GF-D8 (cell line): Measurements from ENCODE around the gene ADAD2.

ENCODE experiments used
- DNase-seq: peaks from one replicate; lab custom pipeline; 2025; lab: John Stamatoyannopoulos, UW

Gene ADAD2

DNA sequence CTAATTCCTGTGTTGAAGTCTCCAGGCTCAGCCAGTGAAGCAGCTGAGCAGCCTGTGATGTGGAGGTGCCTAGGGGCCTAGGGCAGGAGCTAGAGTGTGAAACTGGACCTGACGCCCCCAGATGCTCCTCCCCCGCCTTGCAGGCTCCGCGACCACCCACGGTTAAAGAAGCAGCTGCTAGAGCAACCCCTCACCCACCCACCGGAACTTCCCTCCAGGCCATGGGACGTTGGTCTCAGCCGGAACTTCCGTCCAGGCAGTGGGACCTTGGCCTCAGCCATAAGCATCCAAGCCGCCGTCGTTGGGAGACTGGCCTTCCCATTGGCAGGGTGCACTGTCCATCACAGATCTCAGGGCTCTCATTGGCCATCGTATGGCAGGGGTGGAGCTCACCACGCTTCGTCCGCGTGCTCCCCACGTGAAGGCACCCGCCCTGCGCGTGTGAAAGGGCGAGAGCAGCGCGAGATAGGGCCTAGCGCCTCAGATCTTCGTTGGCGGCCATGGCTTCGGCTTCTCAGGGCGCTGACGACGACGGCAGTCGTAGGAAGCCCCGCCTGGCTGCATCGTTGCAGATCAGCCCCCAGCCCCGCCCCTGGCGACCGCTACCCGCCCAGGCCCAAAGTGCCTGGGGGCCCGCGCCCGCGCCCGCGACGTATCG lies at the start of gene ADAD2:
Gene ADAD2, plus strand, starts transcription at position 427 of the 658 bp plus-strand sequence. Its CDS starts 74 bp downstream, at position 501.
- no peak for DNase-seq

DNA sequence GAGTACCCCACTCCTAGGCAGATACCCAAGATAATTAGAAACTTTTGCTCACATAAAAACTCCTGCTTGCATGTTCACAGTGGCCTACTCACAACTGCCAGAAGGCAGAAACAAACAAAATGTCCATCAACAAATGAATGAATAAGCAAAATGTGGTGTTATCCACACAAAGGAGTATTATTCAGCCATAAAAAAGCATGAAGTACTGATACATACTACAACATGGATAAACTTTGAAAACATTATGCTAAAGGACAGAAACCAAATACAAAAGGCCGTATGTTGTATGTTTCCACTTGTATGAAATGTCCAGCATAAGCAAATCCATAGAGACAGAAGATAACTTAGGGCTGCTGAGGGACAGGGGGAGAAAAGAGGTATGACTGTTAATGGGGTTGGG lies 47.9 kb upstream of the ADAD2 start:
- no peak for DNase-seq

DNA sequence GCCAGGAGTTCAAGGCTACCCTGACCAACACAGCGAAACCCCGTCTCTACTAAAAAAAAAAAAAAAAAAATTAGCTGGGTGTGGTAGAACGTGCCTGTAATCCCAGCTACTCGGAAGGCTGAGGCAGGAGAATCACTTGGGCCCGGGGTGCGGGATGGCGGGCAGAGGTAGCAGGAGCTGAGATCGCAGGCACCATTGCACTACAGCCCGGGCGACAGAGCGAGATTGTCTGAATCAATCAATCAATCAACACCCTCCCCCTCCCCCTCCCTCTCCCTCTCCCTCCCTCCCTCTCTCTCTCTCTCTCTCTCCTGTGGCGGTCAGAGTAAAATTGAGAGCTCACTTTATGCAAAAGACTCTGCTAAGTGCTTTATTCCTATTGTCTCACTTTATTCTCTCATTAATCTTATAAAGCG lies 47.2 kb upstream of the ADAD2 start:
- no peak for DNase-seq

DNA sequence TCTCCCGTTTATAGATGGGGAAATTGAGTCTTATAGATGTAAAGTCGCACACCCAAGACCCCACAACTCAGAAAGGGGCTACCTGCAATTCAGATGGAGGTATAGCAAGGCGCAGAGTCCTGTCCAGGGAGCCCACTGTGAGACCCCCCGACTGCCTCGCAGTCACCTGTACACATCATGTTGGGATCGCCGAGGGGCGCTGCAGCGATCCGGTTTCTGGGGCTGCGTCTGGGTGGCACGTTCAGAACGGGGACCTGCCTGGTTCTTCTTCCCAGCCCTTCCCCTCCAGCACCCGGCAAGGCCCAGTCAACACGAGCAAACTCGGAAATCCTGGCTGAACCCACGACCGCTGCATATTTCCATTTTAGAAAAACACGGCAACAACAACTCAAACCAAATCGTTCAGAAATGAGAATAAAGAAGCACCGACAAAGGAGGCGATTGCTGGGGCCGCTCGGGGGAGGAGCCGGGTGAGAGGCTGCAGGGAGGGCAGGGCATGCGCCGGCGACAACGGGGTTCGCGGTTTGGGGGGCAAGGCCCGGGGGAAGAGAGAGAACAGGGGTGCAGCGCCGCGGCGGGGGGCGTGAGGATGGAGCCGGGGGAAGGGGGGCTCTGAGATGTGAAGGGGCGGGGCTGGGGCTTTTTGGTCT lies 46.6 kb upstream of the ADAD2 start:
- DNase-seq: no peak

DNA sequence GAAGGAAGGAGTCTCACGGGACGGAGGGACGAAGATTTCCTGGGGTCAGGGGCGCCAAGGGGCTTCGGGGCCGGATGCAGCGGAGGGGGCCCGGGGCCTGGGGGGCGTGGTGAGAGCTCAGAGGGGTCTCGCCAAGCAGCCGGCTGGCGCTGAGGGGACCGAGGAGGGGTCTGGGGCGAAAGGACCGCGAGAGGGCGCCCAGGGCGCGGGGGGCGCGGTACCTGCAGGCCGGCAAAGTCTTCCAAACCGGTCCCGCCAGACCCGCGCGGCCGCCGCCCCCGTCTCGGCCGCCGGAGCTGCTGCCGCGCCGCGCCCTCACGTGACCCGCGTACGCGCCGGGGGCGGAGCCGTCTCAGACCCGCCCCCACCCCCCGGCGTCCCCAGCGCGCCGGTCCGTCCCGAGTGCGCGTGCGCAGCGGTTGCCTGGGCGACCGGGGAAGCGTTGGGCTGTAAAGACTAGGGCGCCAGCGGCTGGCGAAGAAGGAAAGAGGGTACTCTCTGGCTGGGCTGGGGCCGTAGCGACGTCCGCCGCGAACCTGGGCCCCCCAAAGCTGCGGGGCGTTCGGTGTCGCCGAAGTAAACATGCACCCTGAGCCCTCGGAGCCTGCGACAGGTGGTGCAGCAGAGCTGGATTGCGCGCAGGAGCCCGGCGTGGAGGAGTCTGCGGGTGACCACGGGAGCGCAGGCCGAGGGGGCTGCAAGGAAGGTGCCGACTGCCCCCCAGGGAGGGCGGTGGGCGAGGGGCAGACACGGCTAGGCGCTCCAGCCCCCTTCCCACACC lies 45.9 kb upstream of the ADAD2 start, which contains the start of the genes DNAAF1 and HSDL1:
Gene DNAAF1, plus strand, starts transcription at position 450 of the 781 bp plus-strand sequence. Its CDS starts 133 bp downstream, at position 583.
Gene HSDL1, minus strand, starts transcription at position 319 of the 781 bp plus-strand sequence. CDS start 13,856 bp downstream, outside the sequence.
- DNase-seq: peak; percentile 43

DNA sequence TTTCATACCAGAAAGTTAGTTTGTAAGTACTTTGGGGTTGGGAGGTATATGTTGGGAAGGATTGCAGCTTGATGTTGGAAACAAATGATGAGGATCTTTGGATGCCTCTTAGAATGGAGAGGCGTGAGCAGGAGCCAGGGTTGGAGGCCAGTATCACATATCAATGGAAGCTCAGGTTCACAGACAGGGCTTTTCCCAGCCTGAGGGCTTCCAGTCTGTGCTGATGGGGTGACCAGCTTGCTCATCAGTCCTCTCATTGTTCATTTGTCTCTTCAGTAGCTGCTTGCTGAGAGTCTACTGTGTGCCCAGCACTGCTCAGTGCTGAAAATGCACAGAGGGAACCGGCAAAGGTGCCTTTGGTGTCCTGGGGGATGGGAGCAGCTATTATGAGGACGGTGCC lies 40.0 kb upstream of the ADAD2 start:
- no peak for DNase-seq

DNA sequence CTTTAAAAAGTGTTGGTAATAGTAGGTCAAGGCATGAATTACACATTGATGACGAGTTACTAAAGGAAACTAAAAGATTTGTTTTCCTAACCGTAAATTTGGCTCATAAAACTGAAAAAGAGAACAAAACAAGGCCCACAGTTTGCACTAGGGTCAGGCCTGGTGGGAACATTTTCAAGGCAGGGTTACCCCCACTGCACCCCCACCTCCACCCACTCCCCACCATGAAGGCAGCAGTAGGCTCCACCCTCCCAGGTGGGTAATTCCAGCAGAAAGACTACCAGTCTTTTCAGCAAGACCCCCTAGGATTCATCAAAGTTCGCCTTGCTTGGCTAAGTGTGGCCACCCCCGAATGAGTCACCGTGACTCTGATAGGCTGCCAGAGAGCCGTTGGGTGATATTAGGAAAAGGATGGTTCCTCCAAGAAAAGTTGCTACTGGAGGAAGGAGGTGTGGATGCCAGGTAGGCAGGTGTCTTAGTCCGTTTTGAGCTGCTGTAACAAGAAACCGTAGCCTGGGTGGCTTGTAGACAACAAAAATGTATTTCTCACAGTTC lies 37.2 kb upstream of the ADAD2 start:
- no peak for DNase-seq

DNA sequence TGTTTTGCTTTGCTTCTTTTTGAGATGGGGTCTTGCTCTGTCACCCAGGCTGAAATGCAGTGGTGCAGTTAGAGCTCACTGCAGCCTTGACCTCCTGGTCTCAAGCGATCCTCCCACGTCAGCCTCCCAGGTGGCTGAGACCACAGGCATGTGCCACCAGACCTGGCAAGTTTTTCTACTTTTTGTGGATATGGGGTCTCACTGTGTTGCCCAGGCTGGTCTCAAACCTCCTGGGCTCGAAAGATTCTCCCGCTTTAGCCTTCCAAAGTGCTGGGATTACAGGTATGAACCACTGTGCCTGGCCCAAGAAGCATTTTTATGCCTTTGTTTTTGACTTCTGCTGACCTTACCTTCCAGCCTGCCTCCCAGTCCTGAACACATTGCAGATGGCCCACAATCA lies 35.7 kb upstream of the ADAD2 start:
- no peak for DNase-seq

DNA sequence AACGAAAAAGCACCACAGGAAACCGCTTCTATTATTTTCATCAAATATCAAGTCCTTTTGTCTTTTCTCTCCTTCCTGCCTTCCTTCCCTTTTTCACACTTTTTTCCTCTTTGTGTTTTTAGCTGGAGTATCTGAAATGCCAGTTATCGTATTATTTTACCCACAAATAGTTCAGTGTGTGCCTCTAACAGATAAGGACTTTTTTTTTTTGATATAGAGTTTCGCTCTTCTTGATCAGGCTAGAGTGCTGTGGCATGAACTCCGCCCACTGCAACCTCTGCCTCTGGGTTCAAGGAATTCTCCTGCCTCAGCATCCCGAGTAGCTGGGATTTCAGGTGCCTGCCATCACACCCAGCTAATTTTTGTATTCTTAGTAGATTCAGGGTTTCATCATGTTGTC lies 35.2 kb upstream of the ADAD2 start:
- DNase-seq: no peak

DNA sequence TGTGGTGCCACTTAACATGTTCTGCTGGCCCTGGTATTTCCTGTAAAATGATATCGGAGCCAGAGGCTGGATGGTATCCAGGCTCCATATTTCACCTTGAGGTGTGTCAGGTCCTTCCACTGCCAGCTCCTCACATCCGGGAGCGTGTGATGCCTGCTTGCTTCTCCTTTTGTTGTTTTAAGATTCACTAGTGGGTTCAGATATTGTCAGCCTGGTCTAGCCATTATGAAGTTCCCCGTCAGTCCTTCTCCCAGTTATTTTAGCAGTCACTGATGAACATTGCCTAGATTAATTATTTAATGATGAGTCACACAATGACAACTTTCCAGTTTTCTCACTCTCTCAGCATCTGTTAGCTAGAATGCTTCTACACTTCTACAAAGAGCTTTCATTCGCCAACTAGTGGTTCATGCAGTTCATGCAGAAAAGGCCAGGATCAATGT lies 34.6 kb upstream of the ADAD2 start:
- no peak for DNase-seq

DNA sequence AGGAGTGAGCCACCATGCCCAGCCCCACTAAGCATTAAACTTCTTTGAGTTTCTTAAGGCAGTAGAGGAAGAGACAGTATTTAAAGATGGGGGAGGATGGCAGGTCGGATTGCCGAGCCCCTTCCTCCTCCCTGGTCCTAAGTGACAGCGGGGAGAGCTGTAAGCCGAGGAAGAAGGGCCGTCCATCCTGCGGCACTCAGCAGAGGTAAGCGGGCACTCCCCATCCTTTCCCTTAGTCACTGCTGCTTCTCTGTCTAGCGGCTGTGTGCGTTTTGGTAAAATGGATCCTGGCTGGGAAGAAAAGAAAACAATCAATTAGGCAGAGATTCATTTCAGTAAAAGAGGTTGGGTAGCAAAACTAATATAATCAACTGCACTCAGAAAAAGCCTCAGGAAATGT lies 31.9 kb upstream of the ADAD2 start:
- no peak for DNase-seq

DNA sequence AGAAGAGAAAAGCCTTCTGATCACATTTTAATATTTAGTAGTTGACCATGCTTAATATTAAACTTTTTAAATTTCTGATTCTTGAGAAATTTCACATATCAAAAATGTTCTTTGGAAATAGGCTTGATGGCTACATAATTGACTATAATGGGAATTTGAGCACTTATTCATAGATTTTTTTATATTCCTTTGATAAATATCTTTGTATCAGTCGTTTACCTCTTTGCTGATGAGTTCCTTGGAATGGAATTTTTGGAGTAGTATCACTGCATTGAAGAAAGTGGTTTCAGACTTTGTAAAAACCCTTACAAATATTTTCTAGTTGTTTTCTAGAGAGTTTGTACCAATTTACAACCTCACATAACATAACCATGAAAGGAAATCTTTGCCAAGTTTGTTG lies 31.2 kb upstream of the ADAD2 start:
- no peak for DNase-seq

DNA sequence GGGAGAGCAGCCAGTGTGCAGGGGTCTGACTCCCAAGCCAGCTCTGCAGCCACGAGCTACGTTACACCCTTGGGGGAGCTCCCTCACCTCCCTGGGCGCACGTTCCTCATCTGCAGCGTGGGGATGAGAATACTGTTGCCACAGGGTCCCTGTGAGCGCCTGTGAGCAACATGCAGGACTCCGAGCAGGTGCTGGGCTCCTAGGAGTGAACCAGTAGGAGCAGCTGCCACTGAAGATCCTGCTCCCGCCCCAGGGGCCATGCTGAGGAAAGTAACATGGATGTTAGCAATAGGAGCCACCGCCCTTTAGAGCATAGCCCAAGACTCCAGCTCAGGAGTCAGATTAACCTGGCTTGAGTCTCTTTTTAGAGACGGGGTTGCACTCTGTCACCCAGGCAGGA lies 29.9 kb upstream of the ADAD2 start:
- no peak for DNase-seq

DNA sequence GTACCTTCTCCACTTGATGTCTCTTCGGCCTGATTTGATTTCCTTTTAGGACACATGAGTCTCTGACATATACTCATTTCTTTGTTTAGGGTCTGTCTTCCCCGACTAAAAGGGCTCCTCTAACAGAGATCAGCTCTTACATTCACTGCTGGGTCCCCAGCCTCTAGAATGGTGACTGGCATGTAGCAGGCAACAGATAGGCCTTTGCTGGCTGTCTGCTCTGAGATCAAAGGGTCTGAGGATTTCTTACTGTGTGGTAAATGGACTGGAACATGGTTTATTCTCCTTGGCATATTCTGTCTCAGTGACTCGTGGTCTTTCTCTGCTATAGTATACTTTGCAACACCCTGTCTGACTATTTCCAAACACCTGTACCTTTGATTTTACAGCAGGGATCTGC lies 29.2 kb upstream of the ADAD2 start:
- DNase-seq: no peak

DNA sequence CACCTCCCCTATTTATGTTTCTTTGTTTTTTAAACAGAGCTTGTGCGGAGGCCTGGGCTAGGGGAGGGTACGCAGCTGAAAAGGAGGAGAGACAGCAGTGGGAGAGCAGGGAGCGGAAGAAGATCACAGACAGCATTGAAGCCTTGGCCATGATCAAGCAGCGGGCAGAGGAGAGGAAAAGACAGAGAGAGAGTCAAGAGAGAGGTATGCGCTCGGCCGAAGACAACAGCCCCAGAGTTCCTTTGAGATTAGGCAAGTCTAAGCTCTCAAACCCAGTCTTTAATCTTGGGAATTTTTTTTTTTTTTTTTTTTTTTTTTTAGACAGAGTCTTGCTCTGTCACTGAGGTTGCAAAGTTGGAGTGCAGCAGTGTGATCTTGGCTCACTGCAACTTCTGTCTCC lies 25.2 kb upstream of the ADAD2 start:
- DNase-seq: no peak

DNA sequence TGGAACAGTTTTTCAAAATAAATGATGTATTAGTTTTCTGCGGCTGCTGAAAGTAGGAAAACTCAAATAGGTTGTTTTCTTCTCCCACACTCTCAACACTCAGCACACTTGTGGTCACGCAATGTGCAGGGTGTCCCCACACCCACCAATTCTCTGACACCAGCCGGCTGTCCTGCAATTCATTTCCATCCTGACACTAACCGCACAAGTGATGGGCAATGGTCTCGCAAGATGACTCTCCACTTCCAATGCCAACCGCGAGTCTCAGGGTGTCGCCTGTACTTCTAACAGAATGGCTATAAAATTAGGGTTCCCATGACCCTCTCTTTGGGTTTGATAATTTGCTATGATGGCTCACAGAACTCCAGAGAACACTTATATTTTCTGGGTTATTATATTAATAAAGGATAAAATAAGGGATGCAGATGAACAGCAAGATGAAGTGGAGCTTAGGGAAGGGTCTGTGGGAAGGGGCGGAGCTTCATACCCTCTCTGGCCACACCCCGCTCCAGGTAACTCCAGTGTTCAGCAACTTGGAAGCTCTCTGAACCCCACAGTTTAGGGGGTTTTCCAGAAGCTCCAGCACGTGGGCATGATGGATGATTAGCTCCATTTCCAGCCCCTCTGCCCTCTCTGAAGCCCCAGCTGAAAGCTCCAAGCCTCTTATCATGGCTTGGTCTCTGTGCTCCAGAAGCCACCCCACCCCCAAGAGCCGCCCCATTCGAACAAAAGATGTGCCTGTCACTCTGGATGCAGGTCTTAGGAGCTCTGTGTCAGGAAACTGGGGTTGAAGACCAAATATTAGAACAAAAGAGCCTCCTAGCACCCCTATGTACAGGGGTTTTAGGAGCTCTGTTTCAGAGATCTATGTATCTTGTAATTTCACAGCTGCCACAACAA lies 23.9 kb upstream of the ADAD2 start:
- no peak for DNase-seq

DNA sequence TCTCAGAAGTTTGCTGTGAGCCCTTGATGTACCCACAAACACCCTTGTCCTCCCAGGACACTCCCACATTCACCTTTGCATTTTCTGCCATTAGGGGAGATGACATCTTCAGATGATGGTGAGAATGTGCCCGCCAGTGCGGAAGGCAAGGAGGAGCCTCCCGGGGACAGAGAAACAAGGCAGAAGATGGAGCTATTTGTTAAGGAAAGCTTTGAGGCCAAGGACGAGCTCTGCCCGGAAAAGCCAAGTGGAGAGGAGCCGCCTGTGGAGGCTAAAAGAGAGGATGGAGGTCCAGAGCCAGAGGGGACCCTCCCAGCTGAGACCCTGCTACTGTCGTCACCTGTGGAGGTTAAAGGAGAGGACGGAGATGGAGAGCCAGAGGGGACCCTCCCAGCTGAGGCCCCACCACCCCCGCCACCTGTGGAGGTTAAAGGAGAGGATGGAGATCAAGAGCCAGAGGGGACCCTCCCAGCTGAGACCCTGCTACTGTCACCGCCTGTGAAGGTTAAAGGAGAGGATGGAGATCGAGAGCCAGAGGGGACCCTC lies 21.1 kb upstream of the ADAD2 start:
- DNase-seq: no peak

DNA sequence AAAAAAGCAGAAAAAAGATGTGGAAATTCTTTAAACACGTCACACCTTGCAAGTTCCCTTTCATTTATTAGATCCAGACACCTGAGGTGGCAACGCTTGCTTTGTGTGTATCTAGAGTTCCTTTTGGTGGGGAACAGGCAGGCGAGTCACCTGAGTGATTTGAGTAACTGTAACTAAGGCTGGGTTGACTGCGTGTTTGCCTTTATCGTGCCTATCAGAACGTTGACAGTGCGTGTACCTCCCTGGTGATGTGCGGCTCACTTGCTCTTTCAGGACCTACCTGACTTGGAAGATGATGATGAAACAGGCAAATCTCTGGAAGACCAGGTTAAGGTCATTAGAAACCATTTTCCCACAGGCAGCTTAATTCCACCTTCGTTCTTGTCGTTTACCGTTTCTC lies 16.6 kb upstream of the ADAD2 start:
- DNase-seq: no peak

DNA sequence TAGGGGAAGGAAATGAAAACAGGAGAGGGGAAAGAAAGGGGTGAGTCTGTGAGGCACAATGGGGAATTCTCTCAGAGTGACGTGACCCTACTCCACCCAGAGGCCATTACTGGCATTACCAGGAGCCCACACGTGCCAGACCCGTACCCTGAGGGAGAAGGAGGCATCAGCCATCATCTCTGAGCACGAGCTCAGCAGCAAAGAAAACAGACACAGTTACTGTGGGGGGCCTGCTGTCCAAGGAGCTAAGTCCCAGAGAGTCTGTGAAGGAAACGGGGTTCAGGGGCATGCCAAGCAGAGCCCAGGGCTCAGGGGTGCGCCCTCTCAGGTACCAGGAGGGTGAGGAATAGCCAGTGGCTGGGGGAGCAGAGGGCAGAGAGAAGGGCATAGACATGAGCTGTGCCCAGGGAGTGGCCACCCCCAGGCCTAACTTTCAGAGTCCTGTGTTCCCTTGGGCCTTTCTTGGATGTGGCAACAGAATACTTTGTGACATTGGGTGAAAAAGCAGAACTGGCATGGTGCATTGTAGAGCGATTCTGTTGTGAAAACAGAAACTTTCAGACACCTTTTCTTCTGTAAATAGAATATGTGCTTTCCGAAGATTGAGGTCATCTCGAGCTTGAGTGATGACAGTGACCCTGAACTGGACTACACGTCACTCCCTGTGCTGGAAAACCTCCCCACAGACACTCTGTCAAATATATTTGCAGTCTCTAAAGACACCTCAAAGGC lies 15.4 kb upstream of the ADAD2 start:
- peak; percentile 32 for DNase-seq
